ENCODE results near the gene SPATA19.
"Not testable (repeated sequence)": the region's sequence is repeated elsewhere in the genome, so short reads cannot be mapped to it uniquely, and the experiment has no call there.

DNA sequence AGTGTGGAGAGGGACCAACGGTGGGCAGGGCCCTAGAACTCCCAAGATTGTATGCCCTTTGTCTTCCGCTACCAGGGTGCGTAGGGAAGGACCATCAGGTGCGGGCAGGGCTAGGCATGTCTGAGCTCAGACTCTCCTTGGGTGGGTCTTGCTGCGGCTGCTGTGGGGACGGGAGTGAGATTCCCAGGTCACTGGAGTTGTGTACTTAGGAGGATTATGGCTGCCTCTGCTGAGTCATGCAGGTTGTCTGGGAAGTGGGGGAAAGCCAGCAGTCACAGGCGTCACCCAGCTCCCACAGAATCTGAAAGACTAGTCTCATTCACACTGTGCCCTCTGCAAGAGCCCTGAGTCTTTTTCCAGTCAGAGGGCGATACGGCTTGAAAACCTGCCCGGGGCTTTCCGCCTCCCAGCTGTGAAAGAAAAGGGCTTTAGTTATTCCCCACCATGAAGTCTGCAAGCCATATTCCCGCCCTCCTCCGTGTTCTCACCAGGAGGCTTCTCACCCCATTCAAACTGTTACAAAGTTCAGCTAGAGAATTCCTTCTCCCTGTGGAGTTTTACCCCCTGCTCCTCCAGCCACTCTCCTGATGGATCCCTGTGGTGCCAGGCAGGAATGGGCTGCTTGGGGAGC is 9.1 kb upstream of the SPATA19 start:
- TF ChIP-seq, protein P1, sequence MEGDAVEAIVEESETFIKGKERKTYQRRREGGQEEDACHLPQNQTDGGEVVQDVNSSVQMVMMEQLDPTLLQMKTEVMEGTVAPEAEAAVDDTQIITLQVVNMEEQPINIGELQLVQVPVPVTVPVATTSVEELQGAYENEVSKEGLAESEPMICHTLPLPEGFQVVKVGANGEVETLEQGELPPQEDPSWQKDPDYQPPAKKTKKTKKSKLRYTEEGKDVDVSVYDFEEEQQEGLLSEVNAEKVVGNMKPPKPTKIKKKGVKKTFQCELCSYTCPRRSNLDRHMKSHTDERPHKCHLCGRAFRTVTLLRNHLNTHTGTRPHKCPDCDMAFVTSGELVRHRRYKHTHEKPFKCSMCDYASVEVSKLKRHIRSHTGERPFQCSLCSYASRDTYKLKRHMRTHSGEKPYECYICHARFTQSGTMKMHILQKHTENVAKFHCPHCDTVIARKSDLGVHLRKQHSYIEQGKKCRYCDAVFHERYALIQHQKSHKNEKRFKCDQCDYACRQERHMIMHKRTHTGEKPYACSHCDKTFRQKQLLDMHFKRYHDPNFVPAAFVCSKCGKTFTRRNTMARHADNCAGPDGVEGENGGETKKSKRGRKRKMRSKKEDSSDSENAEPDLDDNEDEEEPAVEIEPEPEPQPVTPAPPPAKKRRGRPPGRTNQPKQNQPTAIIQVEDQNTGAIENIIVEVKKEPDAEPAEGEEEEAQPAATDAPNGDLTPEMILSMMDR (conservative IDR thresholded peaks at IDR 0.05), result not testable (repeated sequence)
- not testable (repeated sequence) for TF ChIP-seq ZFX (IDR thresholded peaks at IDR 0.05)

All from C4-2B (cell line).